ENCODE measurements around the gene FHOD3.

DNA sequence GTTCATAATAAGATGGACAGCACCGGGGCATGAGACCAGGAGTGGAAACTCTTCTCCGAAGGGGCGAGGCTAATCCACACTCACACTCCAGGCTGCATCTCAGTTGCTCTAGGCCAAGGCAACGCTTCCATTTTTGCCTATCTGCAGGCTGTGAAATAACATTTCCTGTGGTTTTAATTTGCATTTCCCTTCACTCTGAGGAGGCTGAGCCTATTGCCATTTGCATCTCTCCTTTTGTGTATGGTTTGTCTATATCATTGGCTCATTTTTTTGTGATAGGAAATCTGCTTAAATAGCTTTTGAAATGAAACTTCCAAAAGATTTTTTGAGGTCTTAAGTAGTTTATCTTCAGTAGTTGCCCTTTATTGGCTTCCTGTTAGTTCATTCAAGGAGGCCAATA, 473.7 kb downstream of the FHOD3 start:
- TF ChIP-seq, protein P1, sequence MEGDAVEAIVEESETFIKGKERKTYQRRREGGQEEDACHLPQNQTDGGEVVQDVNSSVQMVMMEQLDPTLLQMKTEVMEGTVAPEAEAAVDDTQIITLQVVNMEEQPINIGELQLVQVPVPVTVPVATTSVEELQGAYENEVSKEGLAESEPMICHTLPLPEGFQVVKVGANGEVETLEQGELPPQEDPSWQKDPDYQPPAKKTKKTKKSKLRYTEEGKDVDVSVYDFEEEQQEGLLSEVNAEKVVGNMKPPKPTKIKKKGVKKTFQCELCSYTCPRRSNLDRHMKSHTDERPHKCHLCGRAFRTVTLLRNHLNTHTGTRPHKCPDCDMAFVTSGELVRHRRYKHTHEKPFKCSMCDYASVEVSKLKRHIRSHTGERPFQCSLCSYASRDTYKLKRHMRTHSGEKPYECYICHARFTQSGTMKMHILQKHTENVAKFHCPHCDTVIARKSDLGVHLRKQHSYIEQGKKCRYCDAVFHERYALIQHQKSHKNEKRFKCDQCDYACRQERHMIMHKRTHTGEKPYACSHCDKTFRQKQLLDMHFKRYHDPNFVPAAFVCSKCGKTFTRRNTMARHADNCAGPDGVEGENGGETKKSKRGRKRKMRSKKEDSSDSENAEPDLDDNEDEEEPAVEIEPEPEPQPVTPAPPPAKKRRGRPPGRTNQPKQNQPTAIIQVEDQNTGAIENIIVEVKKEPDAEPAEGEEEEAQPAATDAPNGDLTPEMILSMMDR (IDR thresholded peaks at IDR 0.05) = no peak
- TF ChIP-seq POLR2A (IDR thresholded peaks at IDR 0.05) = no peak
